WTC11 (cell line): ENCODE data around the gene EHBP1.

Source experiments
- JUN ChIP-seq: sonication (generic); formaldehyde crosslinking; IDR thresholded peaks from 2 replicates; pipeline ENCODE4 v1.8.0; 2023; ENCODE audit warnings: mild to moderate bottlenecking, missing genetic modification reagents
- TP53 ChIP-seq: sonication (generic); formaldehyde crosslinking; IDR thresholded peaks from 2 replicates; pipeline ENCODE4 v1.8.1; 2023; ENCODE audit warnings: mild to moderate bottlenecking, missing genetic modification reagents
- TF ChIP-seq, protein P1 (sequence below): fragments of 200-600 bp; IDR thresholded peaks from 2 replicates; pipeline ENCODE4 v1.8.0; 2022; ENCODE audit warnings: antibody characterized with exemption

DNA sequence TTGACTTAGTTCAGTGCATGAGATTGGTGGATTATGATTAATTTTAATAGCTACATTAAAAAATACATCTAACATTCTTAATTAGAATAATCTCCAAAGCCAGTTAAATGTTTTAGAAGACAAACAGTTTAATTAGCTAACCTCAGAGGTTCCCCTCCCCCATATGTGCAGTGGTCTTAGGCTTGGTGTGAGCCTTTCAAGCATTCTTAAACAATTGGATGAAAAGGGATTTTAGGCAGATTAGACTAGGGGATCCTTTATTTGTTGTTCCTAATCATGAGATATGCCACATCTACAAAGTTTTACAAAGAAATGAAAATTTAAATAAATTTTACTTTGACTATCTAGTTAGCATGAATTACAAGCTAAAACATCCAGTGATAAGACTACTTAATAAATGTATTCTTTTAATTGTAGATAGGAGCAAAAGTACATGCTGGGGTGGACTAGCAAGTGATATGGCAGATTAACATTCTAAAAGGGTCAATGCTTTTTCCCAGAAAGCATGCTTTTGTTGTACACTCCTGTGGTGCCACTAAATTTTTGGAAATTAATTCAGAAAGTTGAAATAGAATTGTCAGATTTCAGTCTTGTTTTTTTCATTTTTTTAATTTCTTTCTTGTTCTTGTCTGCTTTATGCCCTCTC lies 302.4 kb downstream of the EHBP1 start:
- TF ChIP-seq JUN (CRISPR knock-in tag) (no peak), TP53 (CRISPR knock-in tag) (no peak)
- TF ChIP-seq, protein P1, sequence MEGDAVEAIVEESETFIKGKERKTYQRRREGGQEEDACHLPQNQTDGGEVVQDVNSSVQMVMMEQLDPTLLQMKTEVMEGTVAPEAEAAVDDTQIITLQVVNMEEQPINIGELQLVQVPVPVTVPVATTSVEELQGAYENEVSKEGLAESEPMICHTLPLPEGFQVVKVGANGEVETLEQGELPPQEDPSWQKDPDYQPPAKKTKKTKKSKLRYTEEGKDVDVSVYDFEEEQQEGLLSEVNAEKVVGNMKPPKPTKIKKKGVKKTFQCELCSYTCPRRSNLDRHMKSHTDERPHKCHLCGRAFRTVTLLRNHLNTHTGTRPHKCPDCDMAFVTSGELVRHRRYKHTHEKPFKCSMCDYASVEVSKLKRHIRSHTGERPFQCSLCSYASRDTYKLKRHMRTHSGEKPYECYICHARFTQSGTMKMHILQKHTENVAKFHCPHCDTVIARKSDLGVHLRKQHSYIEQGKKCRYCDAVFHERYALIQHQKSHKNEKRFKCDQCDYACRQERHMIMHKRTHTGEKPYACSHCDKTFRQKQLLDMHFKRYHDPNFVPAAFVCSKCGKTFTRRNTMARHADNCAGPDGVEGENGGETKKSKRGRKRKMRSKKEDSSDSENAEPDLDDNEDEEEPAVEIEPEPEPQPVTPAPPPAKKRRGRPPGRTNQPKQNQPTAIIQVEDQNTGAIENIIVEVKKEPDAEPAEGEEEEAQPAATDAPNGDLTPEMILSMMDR: no peak
